Activated CD4-positive, CD25-positive, alpha-beta regulatory T cell treated with anti-CD3 and anti-CD28 coated beads, Interleukin-2, amount 50 U/mL, for 16 hours (primary cell): ENCODE measurements around the gene PTOV1.
A peak's percentile ranks its signal among the peaks of the same experiment; 100 is the strongest.

Source experiments
- DNase-seq: peaks from one replicate; pipeline ENCODE4 v3.0.0-alpha.2; 2020; ENCODE audit warnings: low read depth, low spot score

PTOV1 gene

GRCh38 chr19:49850487-49851342 lies at the start of gene PTOV1:
Gene PTOV1 (plus strand): TSS chr19:49851159.
- peak; percentile 69 for DNase-seq

- no peak for DNase-seq
Measured at GRCh38 chr19:49801401-49801888, 49.5 kb upstream of the PTOV1 start.

- DNase-seq = no peak
Measured at GRCh38 chr19:49801966-49802661, 48.8 kb upstream of the PTOV1 start.

GRCh38 chr19:49802836-49803528 lies 48.0 kb upstream of the PTOV1 start:
- no peak for DNase-seq

- no peak for DNase-seq
Measured at GRCh38 chr19:49803529-49803856, 47.5 kb upstream of the PTOV1 start.

- DNase-seq = no peak
Measured at GRCh38 chr19:49805822-49806619, 44.9 kb upstream of the PTOV1 start.

- DNase-seq = no peak
Measured at GRCh38 chr19:49806620-49806959, 44.4 kb upstream of the PTOV1 start.

- DNase-seq = no peak
Measured at GRCh38 chr19:49807058-49807903, 43.7 kb upstream of the PTOV1 start.

GRCh38 chr19:49807904-49808675 lies 42.9 kb upstream of the PTOV1 start:
- DNase-seq = no peak

- peak; percentile 66 for DNase-seq
Measured at GRCh38 chr19:49808711-49809159, 42.2 kb upstream of the PTOV1 start.

- peak; percentile 22 for DNase-seq
Measured at GRCh38 chr19:49809160-49809940, 41.6 kb upstream of the PTOV1 start.

GRCh38 chr19:49809941-49810389 lies 41.0 kb upstream of the PTOV1 start:
- DNase-seq = no peak

GRCh38 chr19:49811328-49811727 lies 39.6 kb upstream of the PTOV1 start:
- no peak for DNase-seq

- DNase-seq = no peak
Measured at GRCh38 chr19:49812452-49812996, 38.4 kb upstream of the PTOV1 start.

- peak; percentile 77 for DNase-seq
Measured at GRCh38 chr19:49812997-49813861, 37.7 kb upstream of the PTOV1 start, which contains the start of gene FUZ. Gene FUZ (minus strand): TSS chr19:49813292. CDS start chr19:49813106, 186 bp downstream.

- no peak for DNase-seq
Measured at GRCh38 chr19:49814010-49814409, 36.9 kb upstream of the PTOV1 start.

GRCh38 chr19:49816590-49816989 lies 34.4 kb upstream of the PTOV1 start:
- no peak for DNase-seq
